ENCODE results near the gene RBCK1. TPM values are rescaled to one million over a fixed set of nuclear protein-coding genes. Genes with fewer than 3 reads are reported as not detected.

The RBCK1 gene
- total RNA-seq, 1 donor from 2014 or later: 44.3 TPM

DNA sequence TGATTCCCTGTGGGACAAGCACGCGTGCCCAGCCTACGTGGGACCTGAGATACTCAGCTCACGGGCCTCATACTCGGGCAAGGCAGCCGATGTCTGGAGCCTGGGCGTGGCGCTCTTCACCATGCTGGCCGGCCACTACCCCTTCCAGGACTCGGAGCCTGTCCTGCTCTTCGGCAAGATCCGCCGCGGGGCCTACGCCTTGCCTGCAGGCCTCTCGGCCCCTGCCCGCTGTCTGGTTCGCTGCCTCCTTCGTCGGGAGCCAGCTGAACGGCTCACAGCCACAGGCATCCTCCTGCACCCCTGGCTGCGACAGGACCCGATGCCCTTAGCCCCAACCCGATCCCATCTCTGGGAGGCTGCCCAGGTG lies 11.9 kb upstream of the RBCK1 start:
- intact Hi-C loops (cut with DNase I): no loop called here
- DNase-seq (ENCODE audit: low spot score): no peak

- DNase-seq (ENCODE audit: low spot score): no peak
- intact Hi-C loops (cut with DNase I): no loop called here
Measured at GRCh38 chr20:396619-397431, 11.3 kb upstream of the RBCK1 start.

DNA sequence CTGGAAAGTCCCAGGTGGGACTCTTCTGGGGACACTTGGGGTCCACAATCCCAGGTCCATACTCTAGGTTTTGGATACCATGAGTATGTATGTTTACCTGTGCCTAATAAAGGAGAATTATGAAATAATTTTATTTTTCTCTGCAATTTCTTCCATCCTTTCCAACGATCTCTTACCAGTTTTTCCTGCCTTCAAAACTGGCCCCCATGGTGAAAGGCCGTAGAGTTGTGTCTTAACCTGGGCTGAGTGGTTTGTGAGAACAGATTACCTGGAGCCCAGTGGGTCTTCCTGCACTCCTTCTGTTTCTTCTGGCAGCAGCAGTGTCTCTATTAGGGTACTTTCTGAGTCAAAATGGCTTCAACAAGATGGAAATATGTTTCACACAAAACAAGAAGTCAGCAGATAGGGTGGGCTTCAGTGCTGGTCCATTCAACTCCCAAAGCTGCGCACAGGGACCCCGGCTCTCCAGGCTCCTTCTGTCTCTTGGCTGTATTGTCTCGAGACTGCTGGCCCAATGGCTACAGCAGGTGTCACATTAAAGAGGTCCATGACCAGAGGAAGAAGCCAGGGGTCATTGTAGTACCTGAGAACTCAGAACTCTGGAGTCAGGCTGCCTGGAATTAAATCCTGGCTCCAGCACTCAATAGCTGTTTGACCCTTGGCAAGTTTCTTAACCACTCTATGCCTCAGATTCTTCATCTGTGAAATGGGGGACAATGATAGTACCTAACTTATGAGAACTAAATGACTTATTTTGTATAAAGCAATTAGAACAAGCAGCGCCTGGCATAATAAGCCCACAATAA lies 10.5 kb upstream of the RBCK1 start:
- intact Hi-C loops (cut with DNase I): no loop called here

DNA sequence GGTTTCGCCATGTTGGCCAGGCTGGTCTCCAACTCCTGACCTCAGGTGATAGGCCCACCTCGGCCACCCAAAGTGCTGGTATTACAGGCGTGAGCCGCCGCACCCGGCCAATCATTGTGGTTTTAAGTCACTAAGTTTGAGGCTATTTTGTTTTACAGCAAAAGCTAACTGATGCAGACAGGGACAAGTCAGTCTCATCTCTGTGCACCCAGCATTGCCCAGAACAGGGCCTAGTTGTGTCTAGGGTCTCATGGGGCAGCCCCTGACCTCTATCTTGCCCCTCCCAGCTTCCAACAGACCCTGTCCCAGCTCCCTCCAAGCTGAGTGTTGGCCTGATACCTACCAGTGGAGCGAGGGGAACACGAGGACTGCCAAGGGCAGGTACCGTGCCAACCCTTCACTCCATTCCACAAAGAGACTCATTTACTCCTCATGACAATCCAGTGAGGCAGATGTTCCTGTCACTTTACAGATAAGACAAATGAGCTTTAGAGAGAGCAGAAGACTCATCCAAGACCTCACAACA lies 8.9 kb upstream of the RBCK1 start:
- intact Hi-C loops (cut with DNase I): no loop called here
- DNase-seq (ENCODE audit: low spot score): no peak

More for the DNA sequence above, 10.5 kb upstream of the RBCK1 start:
- no peak for DNase-seq (ENCODE audit: low spot score)

- no peak for DNase-seq (ENCODE audit: low spot score)
- intact Hi-C loops (cut with DNase I): no loop called here
Measured at GRCh38 chr20:400128-400453, 8.0 kb upstream of the RBCK1 start.

- intact Hi-C loops (cut with DNase I): no loop called here
- no peak for DNase-seq (ENCODE audit: low spot score)
Measured at GRCh38 chr20:400454-401275, 7.4 kb upstream of the RBCK1 start.

DNA sequence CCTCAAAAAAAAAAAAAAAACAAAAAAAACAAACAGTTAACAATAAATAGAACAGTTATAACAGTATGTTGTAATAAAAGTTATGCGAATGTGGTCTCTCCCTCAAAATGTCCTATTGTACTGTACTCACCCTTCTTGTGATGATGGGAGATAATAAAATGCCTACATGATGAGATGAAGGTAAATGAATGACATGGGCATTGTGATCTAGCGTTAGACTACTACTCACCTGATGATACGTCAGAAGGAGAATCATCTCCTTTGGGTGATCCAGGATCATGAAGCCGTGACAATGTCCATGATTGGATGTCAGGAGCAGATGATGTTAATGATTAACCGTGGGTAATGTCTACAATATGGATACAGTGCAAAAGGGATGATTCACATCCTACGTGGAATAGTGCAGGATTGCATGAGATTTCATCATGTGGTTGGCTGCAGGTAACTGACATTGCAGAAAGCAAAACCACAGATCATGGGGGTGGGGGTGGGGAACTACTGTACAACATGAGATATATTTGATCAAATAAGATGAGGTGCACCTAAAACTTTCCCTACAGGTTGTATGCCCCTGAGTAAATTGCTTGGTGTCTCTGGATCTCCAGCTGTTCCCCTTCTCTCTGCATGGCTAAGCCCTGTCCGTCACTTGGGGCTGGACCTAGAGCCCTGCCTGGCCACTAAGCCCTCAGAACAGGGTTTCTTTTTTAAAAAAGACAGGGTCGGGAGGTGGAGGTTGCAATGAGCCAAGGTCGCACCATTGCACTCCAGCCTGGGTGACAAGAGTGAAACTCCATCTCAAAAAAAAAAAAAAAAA lies 6.2 kb upstream of the RBCK1 start:
- intact Hi-C loops (cut with DNase I): no loop called here

DNA sequence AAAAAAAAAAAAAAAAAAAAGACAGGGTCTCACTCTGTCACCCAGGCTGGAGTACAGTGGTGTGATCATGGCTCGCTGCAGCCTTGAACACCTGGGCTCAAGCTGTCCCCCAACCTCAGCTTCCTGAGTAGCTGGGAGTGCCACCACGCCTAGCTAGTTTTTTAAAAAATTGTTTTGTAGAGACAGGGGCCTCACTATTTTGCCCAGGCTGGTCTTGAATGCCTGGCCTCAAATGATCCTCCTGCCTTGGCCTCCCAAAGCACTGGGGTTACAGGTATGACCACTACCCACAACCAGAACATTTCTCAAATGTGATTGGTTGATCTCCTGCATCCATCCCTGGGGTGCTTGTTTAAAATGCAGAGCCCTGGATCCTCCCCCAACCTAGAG lies 5.6 kb upstream of the RBCK1 start:
- intact Hi-C loops (cut with DNase I): no loop called here
- no peak for DNase-seq (ENCODE audit: low spot score)

More for the DNA sequence above, 6.2 kb upstream of the RBCK1 start:
- DNase-seq (ENCODE audit: low spot score): no peak

DNA sequence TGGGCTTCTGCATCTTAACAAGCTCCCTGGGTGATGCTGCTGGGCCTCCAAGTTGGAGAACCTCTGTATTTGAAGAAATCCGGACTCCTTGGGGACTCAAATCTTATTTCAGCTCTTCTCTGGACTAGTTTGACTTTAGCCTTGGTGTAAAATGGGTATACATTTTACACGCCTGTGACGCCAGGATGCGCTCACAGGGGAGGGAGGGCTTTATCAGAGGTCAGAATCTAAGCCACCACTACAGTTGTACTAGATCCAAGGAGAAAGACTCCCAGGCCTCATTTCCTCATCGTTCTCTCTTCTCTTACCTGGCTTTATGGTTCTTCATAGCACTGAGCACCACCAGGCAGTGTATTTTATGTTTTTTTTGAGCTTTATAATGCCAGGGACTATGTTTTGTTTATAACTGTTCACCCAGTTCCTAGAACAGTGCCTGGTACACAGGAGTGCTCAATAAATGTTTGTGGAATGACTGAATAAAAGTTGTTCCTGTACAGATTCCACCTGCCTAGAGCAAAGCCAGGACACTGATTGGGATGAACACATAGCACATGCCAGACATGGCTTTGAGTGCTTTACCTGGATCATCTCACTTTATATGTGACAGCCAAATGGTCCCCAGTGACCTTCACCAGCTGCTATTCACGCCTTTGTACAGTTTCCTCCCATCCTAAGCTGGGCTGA lies 5.1 kb upstream of the RBCK1 start:
- DNase-seq (ENCODE audit: low spot score): no peak
- intact Hi-C loops (cut with DNase I): no loop called here

GRCh38 chr20:403582-403957 lies 4.5 kb upstream of the RBCK1 start:
- no peak for DNase-seq (ENCODE audit: low spot score)
- intact Hi-C loops (cut with DNase I): no loop called here

DNA sequence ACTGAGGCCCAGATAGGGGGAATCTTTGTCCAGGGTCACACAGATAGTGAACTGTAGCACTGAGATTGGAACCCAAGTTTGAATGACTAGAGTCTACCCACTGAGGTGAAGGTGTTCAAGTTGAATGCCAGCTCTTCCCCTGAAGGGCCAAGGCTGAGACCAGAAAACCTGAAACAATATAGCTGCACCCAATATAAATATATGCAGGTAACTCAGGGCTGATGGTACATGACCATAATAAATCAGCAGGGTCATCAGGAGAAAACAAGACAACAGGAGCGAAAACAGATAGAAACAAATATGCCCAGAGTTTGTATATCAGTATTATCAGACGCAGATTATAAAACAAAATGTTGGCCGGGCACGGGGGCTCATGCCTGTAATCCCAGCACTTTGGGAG lies 4.0 kb upstream of the RBCK1 start:
- no peak for DNase-seq (ENCODE audit: low spot score)
- intact Hi-C loops (cut with DNase I): no loop called here

DNA sequence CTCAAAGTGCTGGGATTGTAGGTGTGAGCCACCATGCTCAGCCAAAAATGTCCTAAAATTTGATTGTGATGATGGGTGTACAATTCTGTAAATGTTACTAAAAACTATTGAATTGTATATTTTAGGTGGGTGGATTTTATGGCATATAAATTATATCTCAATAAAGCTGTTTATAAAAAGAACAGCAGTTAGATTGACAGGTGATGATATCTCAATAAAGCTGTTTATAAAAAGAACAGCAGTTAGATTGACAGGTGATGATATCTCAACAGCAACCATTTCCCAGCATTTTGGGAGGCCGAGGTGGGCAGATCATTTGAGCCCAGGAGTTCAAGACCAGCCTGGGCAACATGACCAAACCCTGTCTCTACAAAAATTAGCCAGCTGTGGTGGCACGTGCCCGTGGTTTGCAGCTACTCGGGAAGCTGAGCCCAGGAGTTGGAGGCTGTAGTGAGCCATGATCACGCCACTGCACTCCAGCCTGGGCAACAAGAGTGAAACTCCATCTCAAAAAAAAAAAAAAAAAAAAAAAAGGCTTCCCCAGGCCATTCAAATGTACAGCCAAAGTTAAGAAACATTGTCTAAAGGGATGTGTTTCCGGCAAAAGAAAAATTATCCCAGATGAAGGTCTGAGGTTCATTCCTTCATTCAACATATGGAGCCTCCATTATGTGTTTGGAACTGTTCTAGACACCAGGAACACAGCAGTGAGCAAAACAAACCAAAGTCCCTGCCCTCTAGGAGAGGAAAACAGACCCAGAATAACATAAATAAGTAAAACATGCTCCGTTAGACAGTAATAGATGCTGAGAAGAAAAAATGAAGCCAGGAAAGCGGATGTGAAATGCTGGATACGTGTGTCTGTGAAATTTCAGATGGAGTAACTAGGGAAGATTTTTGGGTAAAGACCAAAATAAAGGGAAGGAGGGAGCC lies 1.6 kb upstream of the RBCK1 start:
- no peak for DNase-seq (ENCODE audit: low spot score)
- intact Hi-C loops (cut with DNase I): loop anchor here (5.0 kb wide), 2 partner anchors 56 to 71 kb away; partner anchors contain the start of gene TBC1D20

DNA sequence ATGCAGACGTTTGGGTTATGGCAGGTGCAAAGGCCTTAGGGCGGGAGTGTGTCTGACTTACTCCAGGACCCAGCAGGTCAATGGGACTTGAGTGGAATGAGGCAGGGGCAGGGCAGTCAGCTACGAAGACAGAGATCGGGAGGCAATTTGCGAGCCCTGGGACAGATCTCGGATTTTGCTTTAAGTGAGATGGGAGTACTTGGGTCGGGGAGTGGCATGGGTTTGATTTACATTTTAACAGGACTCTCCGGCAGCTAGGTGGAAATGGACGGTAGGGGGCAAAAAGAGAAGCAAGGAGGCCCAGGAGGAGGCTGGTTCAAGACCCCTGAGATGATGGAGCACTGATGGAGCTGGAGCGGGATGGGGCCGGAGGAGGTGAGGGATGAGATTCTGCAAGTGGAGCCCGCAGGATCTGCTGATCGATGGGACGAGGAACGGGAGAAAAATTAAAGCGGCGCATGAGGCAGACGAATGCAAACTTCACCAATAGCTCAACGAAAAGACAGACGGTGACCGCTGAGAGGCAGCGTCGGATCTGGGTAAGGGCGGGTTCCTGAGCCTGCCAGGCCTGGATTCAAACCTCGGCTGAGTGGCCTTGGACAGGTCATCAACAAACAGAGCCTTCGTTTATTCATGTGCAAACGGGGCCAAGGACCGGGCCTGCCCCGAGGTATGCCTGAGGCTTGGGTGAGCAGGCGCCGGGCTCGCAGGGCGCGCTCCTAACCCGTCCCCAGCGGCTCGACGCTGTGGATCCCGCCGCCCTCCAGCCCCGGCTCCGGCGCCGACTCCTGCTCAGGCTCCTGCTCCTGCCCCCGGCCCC lies 756 bp upstream of the RBCK1 start:
- intact Hi-C loops (cut with DNase I): loop anchor here (5.0 kb wide), 2 partner anchors 55 to 70 kb away; partner anchors contain the start of gene TBC1D20
- peak; percentile 83 for DNase-seq (ENCODE audit: low spot score)

GRCh38 chr20:408843-409696 lies 971 bp downstream of the RBCK1 start:
- intact Hi-C loops (cut with DNase I): loop anchor here (2.0 to 5.0 kb wide), 3 partner anchors 53 to 134 kb away; partner anchors contain the start of genes CSNK2A1 and TBC1D20
- no peak for DNase-seq (ENCODE audit: low spot score)

- intact Hi-C loops (cut with DNase I): loop anchor here (2.0 to 5.0 kb wide), 3 partner anchors 52 to 133 kb away; partner anchors contain the start of genes CSNK2A1 and TBC1D20
- DNase-seq (ENCODE audit: low spot score): peak; percentile 53
Measured at GRCh38 chr20:409697-410559, 1.8 kb downstream of the RBCK1 start.
